T-helper 2 cell treated with Interferon-gamma antibody and Interleukin-4, amounts not matched to agents 5 μg/mL and 100 μg/mL, for 36 hours (primary cell): Measurements from ENCODE around the gene GCH1.

ENCODE experiments used
- DNase-seq: peaks from one replicate; pipeline ENCODE4 v3.0.0; 2021; ENCODE audit warnings: low spot score
- H3K27ac Mint-ChIP-seq: one replicate; pipeline ENCODE4 v1.8.0; 2021; ENCODE audit warnings: mild to moderate bottlenecking, mixed read lengths
- H3K27me3 Mint-ChIP-seq: one replicate; pipeline ENCODE4 v1.8.0; 2021; ENCODE audit warnings: low read depth, mixed read lengths
- H3K36me3 Mint-ChIP-seq: one replicate; pipeline ENCODE4 v1.8.0; 2021; ENCODE audit warnings: low read depth, mixed read lengths
- H3K4me1 Mint-ChIP-seq: one replicate; pipeline ENCODE4 v1.8.0; 2021; ENCODE audit warnings: low read depth, mixed read lengths
- H3K4me3 Mint-ChIP-seq: one replicate; pipeline ENCODE4 v1.8.0; 2022; ENCODE audit warnings: mild to moderate bottlenecking, moderate library complexity, mixed read lengths
- H3K9me3 Mint-ChIP-seq: one replicate; pipeline ENCODE4 v1.8.0; 2021; ENCODE audit warnings: mixed read lengths

GCH1 gene

DNA sequence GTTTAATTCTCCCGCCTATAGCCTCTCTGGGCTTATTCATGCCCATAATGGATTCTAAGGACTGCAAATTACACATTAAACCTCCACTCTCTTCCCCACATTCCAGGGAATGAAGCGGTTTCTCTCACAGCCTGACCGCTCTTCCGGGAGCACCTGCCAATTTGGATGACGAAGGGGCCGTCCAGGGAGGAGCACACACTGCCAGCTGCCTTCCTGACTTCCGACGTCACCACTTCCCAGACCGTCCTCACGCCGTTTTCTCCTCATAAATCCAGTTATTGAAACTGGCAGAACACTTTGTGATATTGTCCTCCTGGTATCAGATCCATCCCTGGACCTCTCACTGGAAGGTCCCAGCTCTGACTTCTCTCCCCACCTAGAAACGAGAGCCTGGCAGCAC, 87.6 kb downstream of the GCH1 start:
- DNase-seq: no peak
- H3K4me3 Mint-ChIP-seq: no peak overlapping the region
- H3K9me3 Mint-ChIP-seq: no peaks in the 10 kb centered on the region
- H3K27ac Mint-ChIP-seq: no peak overlapping the region
- H3K4me1 Mint-ChIP-seq: no peaks in the 10 kb centered on the region
- H3K36me3 Mint-ChIP-seq: no peaks in the 10 kb centered on the region
- peaks cover 6% of the 10 kb centered on the region for H3K27me3 Mint-ChIP-seq

DNA sequence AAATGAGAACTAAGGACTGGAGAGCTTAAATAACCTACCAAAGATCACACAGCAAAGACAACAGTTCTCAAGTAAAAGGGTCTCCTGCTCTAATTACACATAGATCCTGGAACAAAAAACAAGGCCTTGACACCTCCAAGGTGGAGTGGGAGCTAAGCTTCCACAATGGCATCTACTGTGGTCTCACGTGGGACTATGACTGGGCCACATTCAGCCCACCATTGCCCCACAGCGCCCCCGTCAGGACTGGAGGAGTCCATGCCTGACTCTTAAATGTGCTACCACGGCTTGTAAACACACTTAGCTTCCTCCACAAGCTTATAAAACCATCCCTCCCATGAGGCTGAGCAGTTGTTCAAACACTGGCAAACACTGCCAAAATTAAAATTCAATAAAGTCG, 88.5 kb downstream of the GCH1 start:
- Mint-ChIP-seq H3K27me3 (peaks cover 6% of the 10 kb centered on the region), H3K27ac (no peak overlapping the region), H3K36me3 (no peaks in the 10 kb centered on the region), H3K4me1 (no peaks in the 10 kb centered on the region), H3K9me3 (no peaks in the 10 kb centered on the region), H3K4me3 (no peak overlapping the region)
- DNase-seq: no peak

DNA sequence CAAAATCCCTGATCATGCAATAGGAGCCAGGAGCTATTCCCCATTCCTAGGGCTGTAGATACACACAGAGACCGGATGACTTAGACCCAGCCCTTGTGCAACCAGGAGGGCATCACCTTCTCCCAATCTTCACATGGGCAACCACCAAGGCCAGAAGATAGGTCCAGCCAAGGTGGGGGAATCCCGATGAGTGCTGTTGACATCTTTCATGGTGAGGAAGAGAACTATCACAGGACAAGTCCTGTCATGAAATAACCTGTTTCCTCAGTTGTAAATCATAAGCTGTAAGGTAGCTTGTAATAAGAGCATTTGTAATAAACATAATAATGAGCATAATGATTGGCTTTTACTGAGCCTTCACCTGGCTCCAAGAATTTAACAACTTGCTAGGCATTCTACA, 89.5 kb downstream of the GCH1 start:
- no peaks in the 10 kb centered on the region for H3K4me1 Mint-ChIP-seq

GRCh38 chr14:54812617-54813016, 90.0 kb downstream of the GCH1 start:
- Mint-ChIP-seq H3K4me3 (no peak overlapping the region), H3K27ac (no peak overlapping the region), H3K4me1 (no peaks in the 10 kb centered on the region), H3K27me3 (peaks cover 6% of the 10 kb centered on the region), H3K36me3 (no peaks in the 10 kb centered on the region), H3K9me3 (no peaks in the 10 kb centered on the region)
- no peak for DNase-seq

More for the DNA sequence above, 89.5 kb downstream of the GCH1 start:
- H3K9me3 Mint-ChIP-seq: no peaks in the 10 kb centered on the region
- peaks cover 6% of the 10 kb centered on the region for H3K27me3 Mint-ChIP-seq
- no peaks in the 10 kb centered on the region for H3K36me3 Mint-ChIP-seq
- no peak overlapping the region for H3K27ac Mint-ChIP-seq
- no peak for DNase-seq
- H3K4me3 Mint-ChIP-seq: no peak overlapping the region

DNA sequence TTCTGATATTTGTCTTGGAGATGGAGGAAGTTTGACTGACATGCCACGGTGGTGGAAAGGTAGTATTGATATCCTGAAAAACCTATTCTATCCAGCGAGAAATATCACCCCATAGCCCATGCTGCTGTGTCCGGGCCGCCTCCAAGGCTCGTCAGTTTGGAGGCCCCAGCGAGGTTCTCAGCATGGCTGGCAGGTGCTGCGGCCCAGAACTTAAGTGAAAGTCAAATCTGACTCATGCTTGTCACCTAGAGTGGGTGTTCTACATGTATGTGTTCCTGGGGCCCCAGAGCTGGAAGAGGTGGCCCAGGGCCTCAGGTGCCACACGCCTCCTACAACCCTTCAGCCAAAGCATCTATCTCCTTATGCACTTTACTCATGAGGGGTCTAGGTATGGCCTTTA, 92.9 kb downstream of the GCH1 start:
- Mint-ChIP-seq H3K27me3 (peaks cover 15% of the 10 kb centered on the region), H3K4me1 (peaks cover 5% of the 10 kb centered on the region)
- DNase-seq: no peak

DNA sequence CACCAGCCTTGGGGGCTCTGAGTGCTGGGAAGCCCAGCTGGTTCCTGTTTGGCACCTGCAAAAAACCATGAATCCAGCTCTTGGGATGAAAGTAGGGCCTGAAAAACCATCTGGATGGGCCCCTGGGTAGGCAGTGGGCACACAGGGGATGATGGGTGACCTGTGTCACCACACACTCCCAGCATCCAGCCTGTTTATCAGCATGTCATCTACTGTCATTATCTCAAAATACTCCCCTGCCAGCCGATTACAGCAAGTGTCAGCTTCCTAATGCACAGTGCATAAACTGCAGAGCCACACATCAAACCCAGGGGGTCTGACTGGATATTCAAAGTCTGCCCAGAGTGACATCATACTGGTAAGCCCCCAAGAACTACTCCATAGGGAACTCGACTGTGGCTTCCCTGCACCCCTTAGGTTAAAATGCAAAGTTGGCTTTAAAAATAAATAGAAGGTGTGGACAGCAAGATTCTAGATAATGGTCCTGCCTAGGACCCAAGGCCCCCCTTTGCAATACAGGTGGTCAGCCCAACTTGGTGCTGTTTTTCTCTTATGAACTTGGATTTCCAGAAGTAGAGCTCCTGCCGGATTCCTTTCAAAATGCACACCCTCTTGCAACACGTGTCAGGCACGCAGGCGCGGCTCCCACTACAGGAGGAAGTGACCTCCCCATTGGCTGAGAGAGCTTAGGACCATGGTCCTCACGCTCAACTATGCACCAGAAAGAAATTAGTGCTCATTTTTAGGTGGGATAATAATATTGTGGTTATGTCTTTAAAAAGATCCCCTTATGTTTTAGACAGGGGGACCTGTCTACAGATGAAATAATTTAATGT, 94.1 kb downstream of the GCH1 start:
- Mint-ChIP-seq H3K4me1 (peaks cover 5% of the 10 kb centered on the region), H3K36me3 (no peaks in the 10 kb centered on the region), H3K4me3 (no peak overlapping the region), H3K27ac (no peak overlapping the region), H3K9me3 (no peaks in the 10 kb centered on the region), H3K27me3 (peaks cover 20% of the 10 kb centered on the region)
- DNase-seq: no peak

More for the DNA sequence above, 92.9 kb downstream of the GCH1 start:
- Mint-ChIP-seq H3K9me3 (no peaks in the 10 kb centered on the region), H3K4me3 (no peak overlapping the region), H3K36me3 (no peaks in the 10 kb centered on the region), H3K27ac (no peak overlapping the region)

GRCh38 chr14:54807881-54808280, 94.7 kb downstream of the GCH1 start:
- no peak for DNase-seq
- Mint-ChIP-seq H3K27ac (no peak overlapping the region), H3K4me3 (no peak overlapping the region), H3K27me3 (peaks cover 24% of the 10 kb centered on the region), H3K4me1 (peaks cover 5% of the 10 kb centered on the region), H3K36me3 (no peaks in the 10 kb centered on the region), H3K9me3 (no peaks in the 10 kb centered on the region)

GRCh38 chr14:54807428-54807827, 95.2 kb downstream of the GCH1 start:
- Mint-ChIP-seq H3K9me3 (no peaks in the 10 kb centered on the region), H3K4me3 (no peak overlapping the region), H3K27me3 (peaks cover 27% of the 10 kb centered on the region), H3K36me3 (no peaks in the 10 kb centered on the region), H3K27ac (no peak overlapping the region), H3K4me1 (peaks cover 5% of the 10 kb centered on the region)
- no peak for DNase-seq

DNA sequence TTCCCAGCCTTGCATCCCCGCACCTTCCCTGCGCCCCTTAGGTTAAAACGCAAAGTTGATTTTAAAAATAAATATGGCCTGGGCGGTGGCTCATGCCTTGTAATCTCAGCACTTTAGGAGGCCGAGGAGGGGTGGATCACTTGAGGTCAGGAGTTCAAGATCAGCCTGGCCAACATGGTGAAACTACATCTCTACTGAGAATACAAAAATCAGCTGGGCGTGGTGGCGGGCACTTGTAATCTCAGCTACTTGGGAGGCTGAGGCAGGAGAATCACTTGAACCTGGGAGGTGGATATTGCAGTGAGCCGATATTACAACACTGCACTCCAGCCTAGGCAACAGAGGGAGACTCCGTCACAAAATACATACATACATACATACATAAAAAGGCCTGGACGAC, 96.0 kb downstream of the GCH1 start:
- Mint-ChIP-seq H3K4me3 (no peak overlapping the region), H3K36me3 (no peaks in the 10 kb centered on the region), H3K4me1 (peaks cover 5% of the 10 kb centered on the region), H3K27ac (no peak overlapping the region), H3K9me3 (no peaks in the 10 kb centered on the region), H3K27me3 (peaks cover 33% of the 10 kb centered on the region)
- no peak for DNase-seq

- H3K4me3 Mint-ChIP-seq: no peak overlapping the region
- DNase-seq: peak; percentile 60
- H3K27ac Mint-ChIP-seq: no peak overlapping the region
- H3K36me3 Mint-ChIP-seq: no peaks in the 10 kb centered on the region
- H3K27me3 Mint-ChIP-seq: peaks cover 35% of the 10 kb centered on the region
- no peaks in the 10 kb centered on the region for H3K9me3 Mint-ChIP-seq
- H3K4me1 Mint-ChIP-seq: peaks cover 5% of the 10 kb centered on the region
Observed at GRCh38 chr14:54805445-54806322, 96.9 kb downstream of the GCH1 start.

GRCh38 chr14:54805070-54805444, 97.6 kb downstream of the GCH1 start:
- H3K27ac Mint-ChIP-seq: no peak overlapping the region
- peaks cover 5% of the 10 kb centered on the region for H3K4me1 Mint-ChIP-seq
- no peak overlapping the region for H3K4me3 Mint-ChIP-seq
- DNase-seq: no peak
- H3K27me3 Mint-ChIP-seq: peaks cover 41% of the 10 kb centered on the region
- no peaks in the 10 kb centered on the region for H3K36me3 Mint-ChIP-seq
- no peaks in the 10 kb centered on the region for H3K9me3 Mint-ChIP-seq

- no peak overlapping the region for H3K4me3 Mint-ChIP-seq
- peaks cover 46% of the 10 kb centered on the region for H3K27me3 Mint-ChIP-seq
- DNase-seq: no peak
- H3K9me3 Mint-ChIP-seq: no peaks in the 10 kb centered on the region
- H3K27ac Mint-ChIP-seq: no peak overlapping the region
- H3K36me3 Mint-ChIP-seq: no peaks in the 10 kb centered on the region
- peaks cover 5% of the 10 kb centered on the region for H3K4me1 Mint-ChIP-seq
Observed at GRCh38 chr14:54804538-54805041, 98.0 kb downstream of the GCH1 start.

DNA sequence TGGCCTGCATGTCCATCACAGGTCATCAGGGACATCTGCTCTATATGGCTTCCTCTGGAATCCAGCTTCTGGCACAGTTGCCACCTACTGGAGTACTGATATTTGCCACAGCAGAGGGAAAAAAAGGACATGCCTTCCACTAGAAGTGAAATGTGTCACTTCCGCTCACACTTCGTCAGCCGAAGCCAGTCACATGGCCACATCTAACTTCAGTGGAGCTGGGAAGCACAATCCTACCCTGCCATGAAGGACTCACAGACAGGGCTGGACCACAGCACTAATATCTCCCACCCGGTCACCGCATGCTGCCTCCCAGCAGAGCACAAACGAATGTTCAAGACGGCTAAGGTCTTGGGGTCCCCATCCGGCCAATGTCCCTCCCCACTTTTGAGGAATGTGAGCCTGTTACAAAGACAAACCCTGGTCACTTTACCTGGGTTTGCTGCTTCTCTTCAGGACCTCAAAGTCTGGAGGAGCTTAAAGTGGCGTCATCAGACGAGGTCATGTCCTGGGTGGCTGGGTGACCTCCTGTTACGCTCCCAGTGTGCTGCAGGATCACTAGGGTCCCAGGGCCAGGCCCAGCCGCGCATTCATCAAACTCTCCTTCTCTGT, 98.6 kb downstream of the GCH1 start:
- Mint-ChIP-seq H3K27me3 (peaks cover 46% of the 10 kb centered on the region), H3K27ac (no peak overlapping the region), H3K4me3 (no peak overlapping the region), H3K36me3 (no peaks in the 10 kb centered on the region), H3K4me1 (peaks cover 5% of the 10 kb centered on the region), H3K9me3 (no peaks in the 10 kb centered on the region)
- no peak for DNase-seq

- Mint-ChIP-seq H3K4me1 (peaks cover 5% of the 10 kb centered on the region), H3K4me3 (no peak overlapping the region), H3K9me3 (no peaks in the 10 kb centered on the region), H3K27me3 (peaks cover 46% of the 10 kb centered on the region), H3K36me3 (no peaks in the 10 kb centered on the region), H3K27ac (no peak overlapping the region)
- DNase-seq: no peak
Observed at GRCh38 chr14:54803396-54803795, 99.2 kb downstream of the GCH1 start.
